Fibroblast of mammary gland (primary cell): ENCODE measurements around the gene CGB5.

Experiments used
- DNase-seq: peaks from one replicate; pipeline ENCODE4 v3.0.0-alpha.2; 2010; ENCODE audit warnings: low read depth
- H3K4me3 ChIP-seq: 2 replicates; pipeline ENCODE4 v1.5.1; 2011; ENCODE audit warnings: low read depth, mild to moderate bottlenecking, low read length, moderate library complexity; ENCODE audit not compliant: control insufficient read depth
- TF ChIP-seq, protein P1 (sequence below): conservative IDR thresholded peaks from 2 replicates; pipeline ENCODE4 v1.5.1; 2011; ENCODE audit warnings: low read depth, low read length, inconsistent platforms; ENCODE audit not compliant: control insufficient read depth, insufficient read depth

Gene CGB5

DNA sequence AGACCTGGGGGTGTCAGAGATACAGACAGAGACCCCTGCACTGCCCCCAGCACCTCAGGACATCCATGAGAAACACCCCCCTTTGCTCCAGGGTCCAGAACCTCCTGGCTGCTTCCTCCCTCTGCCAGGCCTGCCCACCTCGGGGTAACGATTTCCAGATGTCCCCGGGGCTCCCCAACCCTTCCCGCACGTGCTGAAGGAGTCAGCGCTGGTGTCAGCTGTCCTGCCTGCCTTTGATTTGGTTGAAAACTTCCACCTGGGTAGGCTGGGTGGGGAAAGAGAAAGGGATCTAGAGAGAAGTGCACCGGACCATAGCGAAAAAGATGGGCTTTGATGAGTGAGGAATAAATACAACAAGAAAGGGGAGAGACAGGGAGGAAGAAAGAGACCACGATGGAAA lies 15.4 kb downstream of the CGB5 start:
- TF ChIP-seq, protein P1, sequence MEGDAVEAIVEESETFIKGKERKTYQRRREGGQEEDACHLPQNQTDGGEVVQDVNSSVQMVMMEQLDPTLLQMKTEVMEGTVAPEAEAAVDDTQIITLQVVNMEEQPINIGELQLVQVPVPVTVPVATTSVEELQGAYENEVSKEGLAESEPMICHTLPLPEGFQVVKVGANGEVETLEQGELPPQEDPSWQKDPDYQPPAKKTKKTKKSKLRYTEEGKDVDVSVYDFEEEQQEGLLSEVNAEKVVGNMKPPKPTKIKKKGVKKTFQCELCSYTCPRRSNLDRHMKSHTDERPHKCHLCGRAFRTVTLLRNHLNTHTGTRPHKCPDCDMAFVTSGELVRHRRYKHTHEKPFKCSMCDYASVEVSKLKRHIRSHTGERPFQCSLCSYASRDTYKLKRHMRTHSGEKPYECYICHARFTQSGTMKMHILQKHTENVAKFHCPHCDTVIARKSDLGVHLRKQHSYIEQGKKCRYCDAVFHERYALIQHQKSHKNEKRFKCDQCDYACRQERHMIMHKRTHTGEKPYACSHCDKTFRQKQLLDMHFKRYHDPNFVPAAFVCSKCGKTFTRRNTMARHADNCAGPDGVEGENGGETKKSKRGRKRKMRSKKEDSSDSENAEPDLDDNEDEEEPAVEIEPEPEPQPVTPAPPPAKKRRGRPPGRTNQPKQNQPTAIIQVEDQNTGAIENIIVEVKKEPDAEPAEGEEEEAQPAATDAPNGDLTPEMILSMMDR: no peak
- no peak overlapping the region for H3K4me3 ChIP-seq
- no peak for DNase-seq

- no peak for DNase-seq
Measured at GRCh38 chr19:49061000-49061399, 17.4 kb downstream of the CGB5 start.

DNA sequence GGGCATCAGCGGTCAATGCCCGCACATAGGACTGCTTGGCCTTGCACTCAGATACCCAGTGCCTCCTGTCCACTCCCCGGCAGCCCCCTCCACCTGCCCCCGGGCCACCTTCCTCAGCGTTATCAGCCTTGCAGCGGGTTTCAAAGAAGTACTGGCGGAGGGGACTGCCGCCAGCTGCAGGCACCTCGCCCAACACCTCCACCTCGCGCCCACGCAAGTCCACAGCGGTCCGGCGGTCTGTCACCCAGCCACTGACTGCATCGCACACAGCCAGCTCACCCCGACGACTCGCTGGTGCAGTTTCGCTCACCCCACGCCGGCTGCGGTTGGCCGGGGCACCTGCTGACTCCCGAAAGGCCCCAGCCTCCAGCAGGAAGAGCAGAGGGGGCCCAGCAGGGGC lies 17.8 kb downstream of the CGB5 start:
- DNase-seq: no peak

More at GRCh38 chr19:49061000-49061399, 17.4 kb downstream of the CGB5 start:
- no peak overlapping the region for H3K4me3 ChIP-seq
- TF ChIP-seq, protein P1: no peak

GRCh38 chr19:49064029-49064629 lies 20.5 kb downstream of the CGB5 start:
- DNase-seq: no peak
- no peak overlapping the region for H3K4me3 ChIP-seq
- TF ChIP-seq, protein P1: no peak

More for the DNA sequence above, 17.8 kb downstream of the CGB5 start:
- no peak overlapping the region for H3K4me3 ChIP-seq
- TF ChIP-seq, protein P1: no peak

DNA sequence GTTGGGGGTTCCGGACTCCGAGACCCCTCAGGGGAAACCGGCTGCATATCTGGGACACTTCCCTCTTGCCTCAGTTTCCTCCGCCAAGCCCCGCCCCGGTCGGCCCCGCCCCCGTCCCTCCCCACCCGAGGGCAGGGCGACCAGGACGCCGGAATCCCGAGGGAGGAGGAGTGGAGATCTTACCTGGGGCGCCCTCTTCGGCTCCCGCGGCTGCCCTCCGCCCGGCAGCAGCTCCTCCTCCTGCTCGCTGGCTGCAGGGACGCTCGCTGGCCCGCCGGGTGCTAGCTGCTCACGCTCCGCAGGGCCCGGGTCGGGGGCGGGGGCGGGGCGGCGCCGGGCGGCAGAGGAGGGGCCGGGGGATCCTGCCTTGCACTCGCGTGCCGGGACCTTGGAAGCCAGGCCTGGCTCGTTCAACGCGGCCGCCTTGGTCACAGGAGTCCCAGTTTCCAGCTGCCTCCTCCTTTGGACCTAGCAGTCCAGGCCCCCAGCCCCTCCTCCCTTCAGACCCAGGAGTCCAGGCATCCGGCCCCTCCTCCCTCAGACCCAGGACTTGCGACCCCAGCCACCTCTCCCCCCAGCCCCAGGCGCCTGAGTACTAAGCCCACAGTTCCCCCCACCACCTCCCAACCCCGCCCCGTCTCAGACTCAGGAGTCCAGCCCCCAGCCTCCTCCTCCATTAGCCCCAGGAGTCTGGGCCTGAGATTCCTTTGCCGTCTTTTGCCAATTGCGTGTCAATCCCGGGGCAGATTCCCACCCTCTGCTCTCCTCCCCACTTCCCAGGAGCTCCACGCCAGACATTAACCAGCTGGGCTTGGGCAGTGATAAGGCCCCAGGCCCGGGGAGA lies 21.3 kb downstream of the CGB5 start, which contains the start of gene NTF4:
Gene NTF4, minus strand, starts transcription at position 51 of the 844 bp plus-strand sequence. CDS start 2,821 bp downstream, outside the sequence.
- no peak within 1 kb of the TSS for H3K4me3 ChIP-seq
- DNase-seq: no peak
- TF ChIP-seq, protein P1: no peak

- DNase-seq: no peak
- no peak overlapping the region for H3K4me3 ChIP-seq
- TF ChIP-seq, protein P1: no peak
Measured at GRCh38 chr19:49065905-49066512, 22.4 kb downstream of the CGB5 start.
